Activated T-helper 1 cell treated with anti-CD3 and anti-CD28 coated beads, Interleukin-12 subunit alpha, Interleukin-12 subunit beta, Interleukin-2, Interleukin-4 antibody, amounts not matched to agents 30 ng/mL and 10 ng/mL and 1 ng/mL, durations not matched to agents 14 hours and 24 hours and 36 hours (primary cell): Measurements from ENCODE around the gene NFE2L1. TPM values are rescaled to one million over a fixed set of nuclear protein-coding genes. Genes with fewer than 3 reads are reported as not detected.
A peak's percentile ranks its signal among the peaks of the same experiment; 100 is the strongest.
"Not testable (repeated sequence)": the region's sequence is repeated elsewhere in the genome, so short reads cannot be mapped to it uniquely, and the experiment has no call there.

Source experiments
- DNase-seq: peaks from one replicate; pipeline ENCODE4 v3.0.0; 2021; ENCODE audit warnings: low spot score
- H3K27ac Mint-ChIP-seq: one replicate; pipeline ENCODE4 v1.8.0; 2021; ENCODE audit warnings: mild to moderate bottlenecking, mixed read lengths
- H3K27me3 Mint-ChIP-seq: one replicate; pipeline ENCODE4 v1.8.0; 2022; ENCODE audit warnings: mild to moderate bottlenecking, moderate library complexity, mixed read lengths; ENCODE audit not compliant: insufficient read depth
- H3K36me3 Mint-ChIP-seq: one replicate; pipeline ENCODE4 v1.8.0; 2021; ENCODE audit warnings: low read depth, mixed read lengths
- H3K4me1 Mint-ChIP-seq: one replicate; pipeline ENCODE4 v1.8.0; 2021; ENCODE audit warnings: low read depth, mixed read lengths
- H3K4me3 Mint-ChIP-seq: one replicate; pipeline ENCODE4 v1.8.0; 2021; ENCODE audit warnings: mild to moderate bottlenecking, moderate library complexity, mixed read lengths
- H3K9me3 Mint-ChIP-seq: one replicate; pipeline ENCODE4 v1.8.0; 2021; ENCODE audit warnings: mixed read lengths
- intact Hi-C: fragments of 100-400 bp; cut with micrococcal nuclease; formaldehyde crosslinking; loops from one replicate; pipeline ENCODE4 v1.15.1; 2024
- total RNA-seq: library from RNA; stranded (reverse); gene quantifications from 2 replicates; pipeline ENCODE4 v1.2.3, GENCODE V29; 2022

Gene NFE2L1
- total RNA-seq, 1 donor from 2014 or later, result 92.0 TPM

DNA sequence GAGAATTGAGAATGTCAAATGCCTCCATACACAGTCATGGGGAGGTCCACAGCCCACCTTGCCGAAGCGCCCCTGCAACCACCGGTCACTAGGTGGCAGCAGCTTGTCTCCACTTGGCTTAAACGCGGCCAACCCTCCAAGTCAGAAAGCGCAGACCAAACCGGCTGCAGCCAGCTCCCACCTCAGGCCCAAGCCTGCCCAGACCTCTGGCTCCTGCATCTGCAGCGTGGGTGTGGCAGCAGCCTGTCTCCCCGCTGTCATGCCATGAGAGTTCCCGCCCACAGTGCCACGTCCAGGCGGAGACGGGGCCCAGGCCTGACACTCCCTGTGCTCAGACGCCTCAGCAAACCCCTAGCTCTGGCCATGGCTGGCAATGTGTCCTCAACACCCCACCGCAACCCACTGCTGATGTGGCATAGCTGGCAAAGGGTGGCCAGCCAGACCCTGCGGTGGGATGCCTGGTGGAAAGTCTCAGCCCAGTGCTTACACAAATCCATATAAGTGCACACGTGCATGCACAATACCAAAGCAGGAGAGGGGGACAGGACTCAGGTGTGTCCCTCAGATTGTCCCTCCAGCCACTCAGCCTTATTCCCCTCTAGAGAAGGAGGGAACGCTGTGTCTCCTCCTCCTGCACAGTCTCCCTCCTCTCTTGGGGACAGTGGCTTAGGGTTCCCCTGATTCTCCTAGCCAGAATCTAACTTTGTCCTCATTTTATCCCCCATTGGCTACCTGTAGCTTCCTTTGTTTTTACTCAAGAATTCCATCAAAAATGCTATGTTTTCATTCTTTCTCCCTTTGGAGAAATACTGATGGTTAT lies 21.4 kb upstream of the NFE2L1 start:
- peak overlapping the region; percentile 3 for H3K4me3 Mint-ChIP-seq
- H3K27ac Mint-ChIP-seq, result no peak overlapping the region
- intact Hi-C loops, result no loop called here
- peaks cover 27% of the 10 kb centered on the region for H3K4me1 Mint-ChIP-seq
- H3K36me3 Mint-ChIP-seq, result no peaks in the 10 kb centered on the region
- no peaks in the 10 kb centered on the region for H3K9me3 Mint-ChIP-seq
- DNase-seq, result peak; percentile 63
- peaks cover 33% of the 10 kb centered on the region for H3K27me3 Mint-ChIP-seq

DNA sequence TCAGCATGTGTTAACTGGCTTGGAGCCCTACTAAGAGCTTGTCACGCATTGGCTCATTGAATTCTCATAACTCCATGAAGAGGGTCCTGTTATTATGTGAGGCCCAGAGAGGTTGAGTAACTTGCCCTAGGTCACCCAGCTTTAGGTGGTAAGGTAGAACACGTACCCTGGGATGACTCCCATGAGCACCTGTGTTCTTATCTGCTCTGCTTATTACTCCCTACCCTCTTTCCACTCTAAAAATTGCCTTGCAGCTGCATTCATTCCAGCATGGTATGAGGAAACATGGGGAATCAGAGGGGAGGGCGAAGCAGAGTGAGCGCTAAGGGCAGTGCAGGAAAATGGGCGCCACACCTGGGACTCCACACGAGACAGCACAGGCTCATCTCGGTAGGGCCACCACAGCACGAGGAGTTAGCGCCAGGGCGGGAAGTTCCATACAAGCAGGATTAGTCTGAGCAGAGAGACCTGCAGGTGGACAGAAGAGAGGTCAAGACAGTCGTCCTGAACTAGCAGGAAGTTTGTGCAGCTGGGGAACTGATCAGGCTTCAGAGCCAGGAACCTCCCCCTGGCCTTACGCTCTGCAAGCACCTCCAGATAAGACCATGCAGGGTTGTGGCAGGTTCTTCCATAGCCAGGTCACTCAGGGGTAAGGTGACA lies 20.7 kb upstream of the NFE2L1 start:
- intact Hi-C loops, result no loop called here
- Mint-ChIP-seq H3K4me1 (peaks cover 27% of the 10 kb centered on the region), H3K9me3 (no peaks in the 10 kb centered on the region), H3K27ac (no peak overlapping the region), H3K36me3 (no peaks in the 10 kb centered on the region), H3K4me3 (peak overlapping the region; percentile 3), H3K27me3 (peaks cover 31% of the 10 kb centered on the region)
- DNase-seq, result no peak

DNA sequence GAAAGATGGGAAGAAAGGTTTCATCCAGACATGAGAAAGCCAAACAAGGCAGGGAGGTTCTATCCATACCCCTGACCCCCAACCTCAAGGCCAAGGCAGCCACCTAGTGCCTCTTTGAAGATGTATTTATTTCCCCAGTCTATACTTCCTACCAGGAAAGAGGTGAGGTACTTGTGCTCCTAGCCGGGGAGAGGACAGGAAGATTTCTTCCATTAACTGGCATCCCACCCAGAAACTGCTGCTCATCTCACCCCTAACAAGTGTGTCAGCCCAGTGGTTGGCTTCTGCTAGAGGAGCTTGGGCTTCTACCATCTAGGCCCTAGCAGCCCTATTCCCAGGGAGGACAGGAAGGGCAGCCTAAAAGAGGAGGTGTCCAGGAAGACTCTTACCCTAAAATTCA lies 19.4 kb upstream of the NFE2L1 start:
- Mint-ChIP-seq H3K9me3 (no peaks in the 10 kb centered on the region), H3K36me3 (no peaks in the 10 kb centered on the region), H3K4me3 (no peak overlapping the region), H3K27ac (no peak overlapping the region), H3K27me3 (peaks cover 33% of the 10 kb centered on the region), H3K4me1 (peaks cover 22% of the 10 kb centered on the region)
- no peak for DNase-seq
- intact Hi-C loops, result no loop called here

DNA sequence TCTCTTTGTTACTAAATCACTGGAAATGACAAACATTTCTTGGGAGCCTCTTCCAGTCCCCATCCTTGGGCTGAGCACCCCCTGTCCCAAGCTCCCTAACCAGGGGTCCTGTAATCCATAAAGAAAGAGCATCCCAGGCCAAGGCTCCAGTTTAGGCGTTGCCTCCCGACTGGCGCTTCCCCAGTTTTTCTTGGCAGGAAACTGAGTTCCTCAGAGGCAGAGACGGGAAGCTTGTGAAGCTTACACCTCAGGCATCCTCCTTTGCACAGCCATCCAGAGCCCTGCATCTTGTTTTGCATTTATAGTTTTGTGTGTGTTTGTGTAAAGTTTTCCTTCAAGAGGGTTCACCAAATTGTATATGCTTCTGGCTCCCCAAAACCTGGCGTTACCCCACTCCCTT lies 17.6 kb upstream of the NFE2L1 start:
- H3K27ac Mint-ChIP-seq, result no peak overlapping the region
- no peak overlapping the region for H3K4me3 Mint-ChIP-seq
- peaks cover 28% of the 10 kb centered on the region for H3K27me3 Mint-ChIP-seq
- intact Hi-C loops, result no loop called here
- no peaks in the 10 kb centered on the region for H3K9me3 Mint-ChIP-seq
- H3K4me1 Mint-ChIP-seq, result peaks cover 9% of the 10 kb centered on the region
- DNase-seq, result no peak
- no peaks in the 10 kb centered on the region for H3K36me3 Mint-ChIP-seq

DNA sequence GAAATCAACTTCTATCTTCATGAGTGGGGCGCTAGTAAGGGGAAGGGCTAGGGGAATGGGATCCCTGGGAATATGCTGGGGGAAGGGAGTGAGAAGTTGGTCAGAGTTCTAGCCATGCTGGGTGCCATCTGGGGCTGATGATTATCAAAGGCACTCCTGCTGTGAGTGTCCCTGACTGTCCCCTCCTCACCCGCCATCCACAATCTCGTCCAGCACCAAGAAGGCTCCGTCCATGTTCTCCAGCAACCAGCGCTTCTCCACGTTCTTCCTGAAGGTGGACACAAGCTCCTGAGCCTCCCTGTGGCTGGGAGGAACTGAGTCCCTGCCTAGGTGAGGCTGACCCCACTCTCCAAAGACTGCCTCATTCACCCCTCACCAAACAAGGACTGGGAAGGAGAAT lies 16.2 kb upstream of the NFE2L1 start:
- no peaks in the 10 kb centered on the region for H3K9me3 Mint-ChIP-seq
- no peak overlapping the region for H3K27ac Mint-ChIP-seq
- no peak overlapping the region for H3K4me3 Mint-ChIP-seq
- peaks cover 32% of the 10 kb centered on the region for H3K27me3 Mint-ChIP-seq
- peaks cover 5% of the 10 kb centered on the region for H3K4me1 Mint-ChIP-seq
- peaks cover 3% of the 10 kb centered on the region for H3K36me3 Mint-ChIP-seq
- intact Hi-C loops, result no loop called here
- no peak for DNase-seq

DNA sequence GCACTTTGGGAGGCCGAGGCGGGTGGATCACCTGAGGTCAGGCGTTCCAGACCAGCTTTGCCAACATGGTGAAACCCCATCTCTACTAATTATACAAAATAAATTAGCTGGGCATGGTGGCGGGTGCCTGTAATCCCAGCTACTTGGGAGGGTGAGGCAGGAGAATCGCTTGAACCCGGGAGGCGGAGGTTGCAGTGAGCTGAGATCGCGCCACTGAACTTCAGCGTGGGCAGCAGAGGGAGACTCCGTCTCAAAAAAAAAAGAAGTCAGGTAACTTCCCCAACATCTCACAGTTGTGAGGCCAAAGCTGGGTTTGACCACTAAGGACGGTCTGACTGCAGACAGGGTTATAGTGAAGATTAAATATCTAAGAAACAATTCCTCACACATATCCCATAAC lies 13.4 kb upstream of the NFE2L1 start:
- H3K4me1 Mint-ChIP-seq, result peaks cover 14% of the 10 kb centered on the region
- DNase-seq, H3K9me3 Mint-ChIP-seq, H3K27ac Mint-ChIP-seq, H3K36me3 Mint-ChIP-seq, H3K4me3 Mint-ChIP-seq, intact Hi-C loops: not testable (repeated sequence)
- H3K27me3 Mint-ChIP-seq, result peaks cover 41% of the 10 kb centered on the region

DNA sequence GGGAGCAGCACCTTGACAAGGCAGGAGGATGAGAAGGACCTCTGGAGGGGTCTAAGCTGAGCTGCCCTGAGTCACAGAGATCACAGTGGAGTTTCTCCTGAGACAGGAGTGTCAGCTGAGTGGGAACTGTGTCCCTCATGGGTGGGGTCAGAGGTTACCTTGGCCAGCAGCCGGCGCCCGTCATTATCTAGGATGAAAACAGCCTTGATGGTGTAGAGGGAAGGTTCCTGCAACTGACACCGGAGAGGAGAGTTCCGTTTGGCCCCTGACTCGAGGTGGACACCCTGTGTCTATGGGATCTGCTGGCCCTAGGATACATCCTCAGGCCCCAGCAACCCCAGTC lies 11.5 kb upstream of the NFE2L1 start:
- no peak for DNase-seq
- Mint-ChIP-seq H3K9me3 (no peaks in the 10 kb centered on the region), H3K27ac (no peak overlapping the region), H3K4me1 (peaks cover 14% of the 10 kb centered on the region), H3K27me3 (peaks cover 33% of the 10 kb centered on the region), H3K36me3 (peaks cover 3% of the 10 kb centered on the region), H3K4me3 (peak overlapping the region; percentile 80)
- intact Hi-C loops, result loop anchor here (1.0 kb wide), 2 partner anchors 11 to 38 kb away; no protein-coding TSS in a partner anchor

DNA sequence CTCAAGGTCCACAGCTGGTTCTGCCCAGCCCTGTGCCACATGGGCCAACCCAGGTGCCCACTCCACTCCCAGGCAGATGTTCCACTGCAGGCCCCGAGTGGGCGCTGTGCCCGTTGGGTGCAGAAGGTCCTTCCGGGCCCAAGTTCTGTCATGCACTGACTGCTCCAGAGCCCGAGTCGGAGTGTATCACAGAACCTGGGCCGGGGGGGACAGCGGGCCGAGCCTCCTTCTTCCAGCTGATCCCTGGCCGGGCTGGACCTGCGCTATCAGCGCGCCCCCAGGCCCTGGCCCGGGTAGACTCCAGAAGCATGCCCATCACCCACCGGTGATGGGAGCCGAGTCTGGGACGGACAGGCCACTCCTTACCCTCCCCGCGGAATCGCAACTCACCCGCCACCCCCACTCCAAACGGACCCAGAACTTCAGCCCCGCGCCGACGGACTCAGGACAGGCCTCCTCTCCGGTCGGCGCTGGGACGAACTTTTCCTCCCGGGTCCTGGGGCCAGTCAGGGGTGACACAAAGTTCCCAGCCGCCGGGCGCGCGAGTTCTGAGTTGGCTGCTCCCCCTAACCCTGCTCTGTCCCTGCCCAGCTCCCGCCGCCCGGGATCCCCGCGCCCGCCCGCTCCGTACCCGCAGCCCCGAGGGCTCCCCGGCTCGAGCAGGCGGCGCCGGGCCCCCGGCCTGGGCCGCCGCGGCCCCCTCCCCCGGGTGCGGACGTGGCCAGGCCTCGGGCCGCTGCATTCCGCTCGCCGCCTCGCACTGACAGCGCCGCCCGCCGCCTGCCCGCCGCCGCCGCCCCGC lies 10.9 kb upstream of the NFE2L1 start, which contains the start of gene COPZ2:
COPZ2 (minus strand) TSS at position 762 of the 802 bp plus-strand sequence; CDS start at position 742, 20 bp downstream.
- Mint-ChIP-seq H3K4me3 (peak within 1 kb of the TSS; percentile 84), H3K27me3 (peaks cover 35% of the 10 kb centered on the region)

DNA sequence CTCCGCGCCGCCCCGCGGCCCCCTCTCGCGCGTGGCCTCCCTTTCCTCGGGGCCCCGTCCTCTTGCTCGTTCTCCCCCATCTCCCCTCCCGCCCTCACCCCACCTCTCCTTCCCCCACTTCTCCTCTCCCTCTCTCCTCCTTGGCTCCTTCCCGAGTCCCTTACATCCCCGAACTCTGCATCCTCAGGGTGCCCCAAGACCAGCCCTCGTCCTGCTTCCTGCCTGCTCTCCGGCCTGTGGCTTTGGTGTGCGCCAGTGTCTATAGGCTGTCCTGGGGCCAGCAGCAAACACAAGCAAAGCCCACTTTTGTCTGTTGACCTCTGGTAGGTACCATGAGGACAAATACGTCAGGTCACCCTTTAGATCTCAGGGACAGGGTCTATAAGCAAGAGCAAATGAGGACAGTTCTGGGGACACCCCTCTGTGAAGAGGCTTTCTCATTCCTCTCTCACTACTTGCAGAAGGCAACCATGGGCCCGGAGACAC lies 10.3 kb upstream of the NFE2L1 start:
- H3K27me3 Mint-ChIP-seq, result peaks cover 31% of the 10 kb centered on the region
- peak overlapping the region; percentile 84 for H3K4me3 Mint-ChIP-seq
- DNase-seq, result no peak
- H3K36me3 Mint-ChIP-seq, result peaks cover 3% of the 10 kb centered on the region
- H3K9me3 Mint-ChIP-seq, result no peaks in the 10 kb centered on the region
- intact Hi-C loops, result loop anchor here (1.0 kb wide), 3 partner anchors 10 to 36 kb away; partner anchors contain the start of gene NFE2L1
- peaks cover 14% of the 10 kb centered on the region for H3K4me1 Mint-ChIP-seq
- peak overlapping the region; percentile 78 for H3K27ac Mint-ChIP-seq

More for the DNA sequence above, 10.9 kb upstream of the NFE2L1 start, which contains the start of gene COPZ2:
- DNase-seq, result peak; percentile 56
- H3K4me1 Mint-ChIP-seq, result peaks cover 14% of the 10 kb centered on the region
- intact Hi-C loops, result loop anchor here (1.0 kb wide), 2 partner anchors 12 to 37 kb away; no protein-coding TSS in a partner anchor
- H3K36me3 Mint-ChIP-seq, result peaks cover 3% of the 10 kb centered on the region
- H3K9me3 Mint-ChIP-seq, result no peaks in the 10 kb centered on the region
- peak within 1 kb of the TSS; percentile 78 for H3K27ac Mint-ChIP-seq

DNA sequence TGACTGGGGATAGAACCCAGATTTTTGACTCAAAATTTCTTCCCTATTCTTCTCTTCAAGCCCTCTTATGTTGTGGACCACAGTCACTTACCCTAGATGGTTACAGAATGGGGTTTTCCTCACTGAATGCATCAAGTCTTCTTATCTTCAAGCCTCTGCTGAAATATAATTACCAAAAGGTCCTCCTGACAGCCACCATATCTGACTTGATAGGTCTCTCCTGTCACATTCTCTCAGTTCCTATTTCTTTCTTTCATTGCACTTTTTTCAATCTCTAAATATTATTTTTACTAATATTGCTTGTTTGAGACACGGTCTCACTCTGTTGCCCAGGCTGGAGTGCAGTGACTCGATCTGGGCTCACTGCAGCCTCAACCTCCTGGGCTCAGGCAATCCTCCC lies 9.5 kb upstream of the NFE2L1 start:
- Mint-ChIP-seq H3K4me3 (peak overlapping the region; percentile 84), H3K4me1 (peaks cover 19% of the 10 kb centered on the region), H3K9me3 (no peaks in the 10 kb centered on the region), H3K27ac (no peak overlapping the region), H3K36me3 (peaks cover 4% of the 10 kb centered on the region), H3K27me3 (peaks cover 25% of the 10 kb centered on the region)
- intact Hi-C loops, result loop anchor here (1.0 kb wide), 1 partner anchor 10 kb away; the partner anchor contains the start of gene NFE2L1
- no peak for DNase-seq

DNA sequence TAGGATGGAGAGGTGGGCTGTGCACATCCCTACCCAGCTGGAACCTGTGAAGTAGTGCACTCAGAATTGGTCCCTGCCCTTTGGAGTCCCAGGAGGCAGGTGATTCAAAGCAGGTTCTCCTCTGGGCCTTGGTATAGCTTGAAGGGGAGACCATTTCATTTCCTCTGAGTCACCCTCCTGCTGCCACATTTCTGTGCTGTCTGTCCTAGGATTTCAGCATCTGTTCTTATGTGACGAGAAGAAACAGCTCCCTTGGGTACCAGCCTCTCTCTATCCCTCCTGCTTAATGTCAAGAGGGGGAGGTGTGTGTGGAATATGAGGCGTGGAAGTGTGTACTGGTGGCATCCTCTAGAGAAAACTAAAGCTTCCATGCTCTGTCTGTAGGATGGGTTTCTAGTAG lies 5.0 kb upstream of the NFE2L1 start:
- intact Hi-C loops, result no loop called here

DNA sequence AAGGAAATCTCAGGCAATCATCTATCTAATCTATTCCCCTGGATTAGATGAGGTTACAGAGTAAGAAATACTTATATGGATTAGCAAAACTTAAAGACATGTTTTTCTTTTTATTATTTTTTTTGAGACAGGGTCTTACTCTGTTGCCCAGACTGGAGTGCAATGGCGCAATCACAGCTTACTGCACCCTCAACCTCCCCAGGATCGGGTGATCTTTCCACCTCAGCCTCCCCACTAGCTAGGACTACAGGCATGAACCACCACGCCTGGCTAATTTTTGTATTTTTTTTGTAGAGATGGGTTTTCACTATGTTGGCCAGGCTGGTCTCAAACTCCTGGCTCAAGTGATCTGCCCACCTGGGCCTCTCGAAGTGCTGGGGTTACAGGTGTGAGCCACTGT lies 3.3 kb upstream of the NFE2L1 start:
- intact Hi-C loops, result no loop called here
- no peaks in the 10 kb centered on the region for H3K9me3 Mint-ChIP-seq
- no peak for DNase-seq
- H3K4me3 Mint-ChIP-seq, result no peak overlapping the region
- peaks cover 11% of the 10 kb centered on the region for H3K36me3 Mint-ChIP-seq
- H3K27me3 Mint-ChIP-seq, result peaks cover 4% of the 10 kb centered on the region
- H3K27ac Mint-ChIP-seq, result no peak overlapping the region
- H3K4me1 Mint-ChIP-seq, result peaks cover 39% of the 10 kb centered on the region

More for the DNA sequence above, 5.0 kb upstream of the NFE2L1 start:
- peaks cover 31% of the 10 kb centered on the region for H3K4me1 Mint-ChIP-seq
- H3K36me3 Mint-ChIP-seq, result peaks cover 8% of the 10 kb centered on the region
- peaks cover 15% of the 10 kb centered on the region for H3K27me3 Mint-ChIP-seq
- no peaks in the 10 kb centered on the region for H3K9me3 Mint-ChIP-seq
- no peak overlapping the region for H3K27ac Mint-ChIP-seq
- no peak for DNase-seq
- no peak overlapping the region for H3K4me3 Mint-ChIP-seq
